Measurements from ENCODE around the gene WNT4. TPM values are rescaled to one million over a fixed set of nuclear protein-coding genes. Genes with fewer than 3 reads are reported as not detected.

Gene WNT4
- total and polyA plus RNA-seq, 10 of the 15 experiments (the other 5 are each of a cell fraction or from before 2014, with no cell fraction given): 0.01 TPM; not detected in 9

GRCh38 chr1:22139817-22140216 is 3.1 kb downstream of the WNT4 start:
- BruUV-seq (replicated peaks): no TSS peak
- WGBS (ENCODE audit: insufficient coverage, insufficient replicate concordance, low lambda C conversion rate, missing lambda C conversion rate): 53% methylated on average over 12 of the region's 12 CpGs
- H3K4me3 ChIP-seq: no peak overlapping the region
- DNase-seq (ENCODE audit: low read depth, low spot score) (no peak), FAIRE-seq (no peak), ATAC-seq (no peak)
- H3K4me2 ChIP-seq (ENCODE audit: control insufficient read depth, insufficient read depth): no peak overlapping the region
- peaks cover 7 to 18% of the 10 kb centered on the region in 2 experiments for H3K27me3 ChIP-seq (replicated peaks in 1 of 2; ENCODE audit: control insufficient read depth in 2 of 2, insufficient read depth in 2 of 2, low read length in 1 of 2)
- H3K4me1 ChIP-seq (ENCODE audit: control insufficient read depth, insufficient read depth, low read length): no peaks in the 10 kb centered on the region
- ChIA-PET SMC1A (ENCODE audit: uncharacterized antibody, unreplicated experiment) (no interaction called here), RAD21 (ENCODE audit: unreplicated experiment) (no interaction called here), POLR2A (no interaction called here), CTCF (interaction anchor here (1.3 to 5.5 kb wide), 3 partner anchors 9 to 276 kb away, joined by 3 to 28 read pairs (median 8); no protein-coding TSS in a partner anchor)
- in situ Hi-C loops (cut with MboI) (no loop called here), intact Hi-C loops (cut with micrococcal nuclease; ENCODE audit: unreplicated experiment) (no loop called here)
- no peak overlapping the region for H3K9ac ChIP-seq (ENCODE audit: control insufficient read depth, insufficient read depth, low read length)
- no peaks in the 10 kb centered on the region for H4K20me1 ChIP-seq (ENCODE audit: control insufficient read depth, insufficient read depth)
- TF ChIP-seq USF1 (IDR thresholded peaks at IDR 0.05; ENCODE audit: borderline replicate concordance, extremely low read length, insufficient read depth, low read depth, low read length): no peak
- no peak for TF ChIP-seq POLR2AphosphoS5 (IDR thresholded peaks at IDR 0.05; ENCODE audit: low read length)
- TF ChIP-seq USF2 (IDR thresholded peaks at IDR 0.05; ENCODE audit: borderline replicate concordance, low read depth, low read length): no peak
- no peak for TF ChIP-seq NFYA (IDR thresholded peaks at IDR 0.05; ENCODE audit: borderline replicate concordance, low read depth, low read length)
- TF ChIP-seq TARDBP (IDR thresholded peaks at IDR 0.05; ENCODE audit: borderline replicate concordance): no peak
- no peak for TF ChIP-seq CBFB (IDR thresholded peaks at IDR 0.05; ENCODE audit: low read depth)
- TF ChIP-seq STAT1 (conservative IDR thresholded peaks at IDR 0.05): no peak
- TF ChIP-seq MYB (IDR thresholded peaks at IDR 0.05; ENCODE audit: borderline replicate concordance, low read depth, low read length): no peak
- no peak for TF ChIP-seq SMC3 (IDR thresholded peaks at IDR 0.05; ENCODE audit: borderline replicate concordance, low read length)
- no peak for TF ChIP-seq PML (IDR thresholded peaks at IDR 0.05; ENCODE audit: low read length)
- TF ChIP-seq ZNF622 (IDR thresholded peaks at IDR 0.05): no peak
- no peak for TF ChIP-seq POU2F2 (IDR thresholded peaks at IDR 0.05; ENCODE audit: borderline replicate concordance, low read depth, low read length)
- TF ChIP-seq GATAD2B (conservative IDR thresholded peaks at IDR 0.05; ENCODE audit: low read depth): no peak
- no peak for TF ChIP-seq JUND (IDR thresholded peaks at IDR 0.05; ENCODE audit: low read depth, low read length)
- no peak for TF ChIP-seq YY1 (IDR thresholded peaks at IDR 0.05; ENCODE audit: low read depth, low read length)
- TF ChIP-seq PKNOX1 (IDR thresholded peaks at IDR 0.05): no peak
- TF ChIP-seq MEF2A (IDR thresholded peaks at IDR 0.05; ENCODE audit: insufficient read depth, low read depth, low read length): no peak
- no peak for TF ChIP-seq DPF2 (IDR thresholded peaks at IDR 0.05)
- TF ChIP-seq SUZ12 (IDR thresholded peaks at IDR 0.05; ENCODE audit: unreplicated experiment): no peak
- no peak for TF ChIP-seq CHD4 (IDR thresholded peaks at IDR 0.05)
- H3K27ac ChIP-seq (ENCODE audit: control insufficient read depth, insufficient read depth): no peak overlapping the region
- H3K36me3 ChIP-seq (ENCODE audit: control insufficient read depth in 2 of 2, insufficient read depth in 2 of 2, low read length in 1 of 2): no peaks in the 10 kb centered on the region
- no peaks in the 10 kb centered on the region for H3K9me3 ChIP-seq (replicated peaks; ENCODE audit: control insufficient read depth, insufficient read depth, low read length)
- H2AFZ ChIP-seq (ENCODE audit: control insufficient read depth, low read depth, low read length): no peak overlapping the region
- H3K79me2 ChIP-seq (ENCODE audit: control insufficient read depth, insufficient read depth, low read length): no peaks in the 10 kb centered on the region
